Measurements from ENCODE around the gene PRDM16.

The PRDM16 gene

DNA sequence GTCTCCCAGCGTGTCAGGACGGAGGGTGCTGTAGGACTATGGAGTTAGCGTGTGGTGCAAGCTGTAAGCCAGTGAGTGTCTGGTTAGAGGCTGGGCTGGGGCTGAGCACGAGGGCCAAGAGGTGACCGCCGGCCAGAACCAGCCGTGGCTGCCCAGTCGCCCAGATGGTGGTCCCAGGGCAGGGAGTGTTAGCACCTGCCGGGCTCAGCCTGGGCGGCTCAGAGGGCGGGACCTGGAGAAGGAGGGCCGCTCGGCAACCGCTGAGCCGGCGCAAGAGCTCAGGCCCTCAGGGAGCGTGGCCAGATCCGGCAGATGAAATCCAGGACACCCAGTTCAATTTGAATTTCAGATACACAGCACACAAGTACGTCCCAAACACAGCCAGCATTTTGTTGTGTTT, 87.9 kb downstream of the PRDM16 start:
- no peaks in the 10 kb centered on the region for H4K20me1 ChIP-seq (ENCODE audit: insufficient read depth, low read length)
- no peak overlapping the region for H3K27ac ChIP-seq (ENCODE audit: low read depth, low read length, poor library complexity, severe bottlenecking)
- H3K79me2 ChIP-seq (ENCODE audit: insufficient read depth, low read length), result no peaks in the 10 kb centered on the region
- no peaks in the 10 kb centered on the region for H3K9me2 ChIP-seq (ENCODE audit: low read depth, low read length)
- H2AFZ ChIP-seq (ENCODE audit: low read length), result no peak overlapping the region
- no peak overlapping the region for H3K9ac ChIP-seq (ENCODE audit: low read length)
- no peaks in the 10 kb centered on the region for H3K36me3 ChIP-seq (ENCODE audit: insufficient read depth, low read length)
- H3K9me3 ChIP-seq (ENCODE audit: low read length), result no peaks in the 10 kb centered on the region
- H3K4me1 ChIP-seq (ENCODE audit: insufficient read depth, low read length, severe bottlenecking), result no peaks in the 10 kb centered on the region
- H3K4me2 ChIP-seq (ENCODE audit: low read length), result no peak overlapping the region
- H3F3A ChIP-seq (ENCODE audit: insufficient read depth, low read length), result no peaks in the 10 kb centered on the region
- H3K4me3 ChIP-seq (ENCODE audit: low read depth, low read length, poor library complexity, severe bottlenecking), result no peak overlapping the region
- H3K27me3 ChIP-seq (ENCODE audit: insufficient read depth, low read length), result no peaks in the 10 kb centered on the region
- no peak for TF ChIP-seq EZH2 (IDR thresholded peaks at IDR 0.05; ENCODE audit: borderline replicate concordance, low read length)
- TF ChIP-seq, protein P1, sequence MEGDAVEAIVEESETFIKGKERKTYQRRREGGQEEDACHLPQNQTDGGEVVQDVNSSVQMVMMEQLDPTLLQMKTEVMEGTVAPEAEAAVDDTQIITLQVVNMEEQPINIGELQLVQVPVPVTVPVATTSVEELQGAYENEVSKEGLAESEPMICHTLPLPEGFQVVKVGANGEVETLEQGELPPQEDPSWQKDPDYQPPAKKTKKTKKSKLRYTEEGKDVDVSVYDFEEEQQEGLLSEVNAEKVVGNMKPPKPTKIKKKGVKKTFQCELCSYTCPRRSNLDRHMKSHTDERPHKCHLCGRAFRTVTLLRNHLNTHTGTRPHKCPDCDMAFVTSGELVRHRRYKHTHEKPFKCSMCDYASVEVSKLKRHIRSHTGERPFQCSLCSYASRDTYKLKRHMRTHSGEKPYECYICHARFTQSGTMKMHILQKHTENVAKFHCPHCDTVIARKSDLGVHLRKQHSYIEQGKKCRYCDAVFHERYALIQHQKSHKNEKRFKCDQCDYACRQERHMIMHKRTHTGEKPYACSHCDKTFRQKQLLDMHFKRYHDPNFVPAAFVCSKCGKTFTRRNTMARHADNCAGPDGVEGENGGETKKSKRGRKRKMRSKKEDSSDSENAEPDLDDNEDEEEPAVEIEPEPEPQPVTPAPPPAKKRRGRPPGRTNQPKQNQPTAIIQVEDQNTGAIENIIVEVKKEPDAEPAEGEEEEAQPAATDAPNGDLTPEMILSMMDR (IDR thresholded peaks at IDR 0.05; ENCODE audit: low read length), result no peak

DNA sequence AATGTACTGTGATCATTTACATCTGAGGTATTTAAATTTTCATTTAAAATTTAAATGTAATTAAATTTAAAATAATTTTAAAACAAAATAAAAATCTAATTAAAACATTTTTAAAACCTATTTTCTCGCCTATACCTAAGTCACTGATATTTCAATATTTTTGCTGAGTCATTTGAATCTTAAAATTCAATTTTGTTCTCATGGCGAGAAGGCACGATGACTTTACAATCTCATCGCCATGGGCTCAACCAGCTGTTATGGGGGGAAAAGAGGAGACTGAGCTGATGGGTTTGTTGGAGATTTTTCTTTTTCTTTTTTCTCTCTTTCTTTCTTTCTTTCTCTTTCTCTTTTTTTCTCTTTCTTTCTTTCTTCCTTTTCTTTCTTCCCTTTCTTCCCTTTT, 89.3 kb downstream of the PRDM16 start:
- Histone ChIP-seq H2AFZ (ENCODE audit: low read length) (no peak overlapping the region), H3K27ac (ENCODE audit: low read depth, low read length, poor library complexity, severe bottlenecking) (no peak overlapping the region), H3K4me1 (ENCODE audit: insufficient read depth, low read length, severe bottlenecking) (no peaks in the 10 kb centered on the region), H3K27me3 (ENCODE audit: insufficient read depth, low read length) (no peaks in the 10 kb centered on the region), H3K79me2 (ENCODE audit: insufficient read depth, low read length) (no peaks in the 10 kb centered on the region), H3K4me2 (ENCODE audit: low read length) (no peak overlapping the region), H3K9ac (ENCODE audit: low read length) (no peak overlapping the region), H4K20me1 (ENCODE audit: insufficient read depth, low read length) (no peaks in the 10 kb centered on the region), H3F3A (ENCODE audit: insufficient read depth, low read length) (no peaks in the 10 kb centered on the region), H3K4me3 (ENCODE audit: low read depth, low read length, poor library complexity, severe bottlenecking) (no peak overlapping the region), H3K9me2 (ENCODE audit: low read depth, low read length) (no peaks in the 10 kb centered on the region), H3K36me3 (ENCODE audit: insufficient read depth, low read length) (no peaks in the 10 kb centered on the region), H3K9me3 (ENCODE audit: low read length) (no peaks in the 10 kb centered on the region)
- no peak for TF ChIP-seq EZH2 (IDR thresholded peaks at IDR 0.05; ENCODE audit: borderline replicate concordance, low read length)
- TF ChIP-seq, protein P1 (IDR thresholded peaks at IDR 0.05; ENCODE audit: low read length), result no peak

DNA sequence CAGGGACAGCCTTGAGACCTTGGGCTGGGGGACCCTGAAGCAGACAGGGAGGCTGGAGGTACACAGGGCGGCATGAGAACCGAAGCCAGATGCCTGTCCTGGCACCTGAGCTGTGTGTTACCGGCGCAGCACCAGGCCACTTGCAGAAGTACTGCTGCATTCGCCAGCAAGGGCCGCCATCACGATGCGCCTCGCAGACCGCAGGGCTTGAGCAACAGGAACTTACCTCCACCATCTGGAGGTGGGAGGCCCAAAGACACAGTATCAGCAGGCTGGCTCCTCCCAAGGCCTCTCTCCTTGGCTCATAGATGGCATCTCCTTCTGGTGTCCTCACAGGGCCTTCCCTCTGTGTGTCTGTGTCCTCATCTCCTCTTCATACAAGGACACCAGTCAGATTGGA, 90.1 kb downstream of the PRDM16 start:
- Histone ChIP-seq H3K27me3 (ENCODE audit: insufficient read depth, low read length) (no peaks in the 10 kb centered on the region), H3K79me2 (ENCODE audit: insufficient read depth, low read length) (no peaks in the 10 kb centered on the region)

More for the DNA sequence above, 90.1 kb downstream of the PRDM16 start:
- H3F3A ChIP-seq (ENCODE audit: insufficient read depth, low read length), result no peaks in the 10 kb centered on the region
- no peaks in the 10 kb centered on the region for H4K20me1 ChIP-seq (ENCODE audit: insufficient read depth, low read length)
- no peak for TF ChIP-seq EZH2 (IDR thresholded peaks at IDR 0.05; ENCODE audit: borderline replicate concordance, low read length)
- TF ChIP-seq, protein P1 (IDR thresholded peaks at IDR 0.05; ENCODE audit: low read length), result no peak
- H3K4me3 ChIP-seq (ENCODE audit: low read depth, low read length, poor library complexity, severe bottlenecking), result no peak overlapping the region
- H3K4me2 ChIP-seq (ENCODE audit: low read length), result no peak overlapping the region
- no peaks in the 10 kb centered on the region for H3K36me3 ChIP-seq (ENCODE audit: insufficient read depth, low read length)
- no peak overlapping the region for H2AFZ ChIP-seq (ENCODE audit: low read length)
- no peaks in the 10 kb centered on the region for H3K9me2 ChIP-seq (ENCODE audit: low read depth, low read length)
- H3K27ac ChIP-seq (ENCODE audit: low read depth, low read length, poor library complexity, severe bottlenecking), result no peak overlapping the region
- H3K9me3 ChIP-seq (ENCODE audit: low read length), result no peaks in the 10 kb centered on the region
- no peak overlapping the region for H3K9ac ChIP-seq (ENCODE audit: low read length)
- no peaks in the 10 kb centered on the region for H3K4me1 ChIP-seq (ENCODE audit: insufficient read depth, low read length, severe bottlenecking)

Data from OCI-LY1 (cell line).